CD4-positive, alpha-beta T cell treated with Interleukin-1 beta for 1 hour (primary cell): ENCODE measurements around the gene CASP2.
"Not testable (repeated sequence)": the region's sequence is repeated elsewhere in the genome, so short reads cannot be mapped to it uniquely, and the experiment has no call there.

Source experiments
- DNase-seq, 2 donors: peaks; one replicate each; pipeline ENCODE4 v3.0.0-alpha.2; 2020 to 2022

CASP2 gene

GRCh38 chr7:143265017-143265693 lies 23.0 kb upstream of the CASP2 start:
- no peak for DNase-seq

GRCh38 chr7:143269251-143269650 lies 18.9 kb upstream of the CASP2 start:
- no peak for DNase-seq

- DNase-seq = no peak
These were observed 16.9 kb upstream of the CASP2 start for GRCh38 chr7:143271240-143271639.

- DNase-seq = no peak
These were observed 15.3 kb upstream of the CASP2 start for GRCh38 chr7:143272871-143273270.

GRCh38 chr7:143279186-143280098 lies 8.7 kb upstream of the CASP2 start:
- peak; percentile 15 to 66 for DNase-seq

- DNase-seq = no peak
These were observed 8.0 kb upstream of the CASP2 start for GRCh38 chr7:143280160-143280559.

- no peak for DNase-seq
These were observed 7.6 kb upstream of the CASP2 start for GRCh38 chr7:143280566-143280965.

GRCh38 chr7:143281529-143281928 lies 6.6 kb upstream of the CASP2 start:
- DNase-seq = no peak

- no peak for DNase-seq
These were observed 6.0 kb upstream of the CASP2 start for GRCh38 chr7:143282124-143282523.

GRCh38 chr7:143283381-143283780 lies 4.8 kb upstream of the CASP2 start:
- DNase-seq = no peak

GRCh38 chr7:143284591-143285469 lies 3.3 kb upstream of the CASP2 start, which contains the start of gene TMEM139:
TMEM139 (plus strand) TSS chr7:143284958; CDS start chr7:143285958, 1,000 bp downstream.
- no peak for DNase-seq

GRCh38 chr7:143285470-143285778 lies 2.7 kb upstream of the CASP2 start:
- DNase-seq = no peak

GRCh38 chr7:143285806-143286521 lies 2.2 kb upstream of the CASP2 start:
- no peak for DNase-seq

- no peak for DNase-seq
These were observed 1.6 kb upstream of the CASP2 start for GRCh38 chr7:143286522-143286890.

GRCh38 chr7:143287339-143287934 lies 714 bp upstream of the CASP2 start:
- no peak for DNase-seq

- DNase-seq = no peak
These were observed 685 bp downstream of the CASP2 start for GRCh38 chr7:143288836-143289235.

- DNase-seq = no peak
These were observed 1.3 kb downstream of the CASP2 start for GRCh38 chr7:143289421-143289820.

- DNase-seq = not testable (repeated sequence)
These were observed 1.7 kb downstream of the CASP2 start for GRCh38 chr7:143289888-143290287.

GRCh38 chr7:143290293-143290692 lies 2.1 kb downstream of the CASP2 start:
- no peak for DNase-seq

GRCh38 chr7:143292876-143293275 lies 4.7 kb downstream of the CASP2 start:
- no peak for DNase-seq

- DNase-seq = no peak
These were observed 7.7 kb downstream of the CASP2 start for GRCh38 chr7:143295870-143296269.

- no peak for DNase-seq
These were observed 8.5 kb downstream of the CASP2 start for GRCh38 chr7:143296686-143297085.
